GM21825 (cell line): ENCODE results near the gene GEMIN4.
"Not testable (repeated sequence)": the region's sequence is repeated elsewhere in the genome, so short reads cannot be mapped to it uniquely, and the experiment has no call there.

Experiments
- ATAC-seq: cut with Tn5 transposase; IDR thresholded peaks from one replicate; pipeline ENCODE4 v1.9.1; 2021; ENCODE audit warnings: mild to moderate bottlenecking, moderate library complexity; ENCODE audit not compliant: unreplicated experiment

GEMIN4 gene

DNA sequence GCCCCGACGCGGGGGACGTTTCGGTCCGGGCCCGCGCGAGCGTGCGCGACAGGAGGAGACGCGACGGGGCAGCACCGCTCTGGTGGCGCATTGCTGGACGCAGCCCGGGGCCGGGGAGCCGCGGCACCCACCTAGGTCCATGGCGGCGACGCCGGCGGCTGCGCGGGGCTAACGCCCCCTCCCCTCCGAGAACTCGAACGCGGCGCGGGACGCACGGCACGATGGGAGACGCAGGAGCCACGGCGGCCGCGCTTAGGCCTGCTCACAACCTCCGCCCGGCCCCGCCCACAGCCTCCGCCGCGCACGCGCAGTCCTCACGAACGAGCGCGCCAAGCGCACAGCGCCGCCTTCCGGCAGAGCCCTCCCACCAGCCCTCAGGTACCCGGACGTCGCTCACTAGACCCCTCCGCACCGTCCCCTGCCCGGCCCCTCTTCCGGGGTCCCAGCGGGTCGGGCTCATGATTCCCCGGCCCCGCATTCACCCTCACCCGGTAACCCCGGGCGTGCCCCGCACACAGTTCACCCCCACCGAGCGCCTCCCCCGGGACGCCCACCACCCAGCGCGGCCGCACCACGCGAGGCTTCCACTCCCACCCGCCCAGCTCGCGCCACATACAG, at the start of gene GEMIN4:
TSS of gene GEMIN4 (minus strand) at position 263 of the 618 bp plus-strand sequence. CDS start at position 141, 122 bp downstream.
- peak; percentile 76 for ATAC-seq

DNA sequence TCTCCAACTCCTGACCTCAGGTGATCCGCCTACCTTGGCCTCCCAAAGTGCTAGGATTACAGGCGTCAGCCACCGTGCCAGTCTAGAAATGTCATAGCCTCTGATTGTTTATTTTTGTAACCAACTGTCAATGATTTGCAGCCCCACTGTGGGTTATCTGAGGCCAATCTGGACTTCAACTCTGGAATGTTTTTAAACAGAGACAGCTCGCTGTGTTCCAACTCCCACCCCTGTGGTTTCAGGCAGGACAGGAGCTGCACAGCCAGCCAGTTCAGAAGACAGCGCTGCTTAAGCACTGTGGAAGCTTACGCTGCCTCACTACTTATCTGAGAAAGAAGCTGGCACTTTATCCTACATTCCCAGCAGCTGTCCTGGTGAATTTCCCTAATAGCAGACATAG, 49.6 kb upstream of the GEMIN4 start:
- ATAC-seq, result no peak

DNA sequence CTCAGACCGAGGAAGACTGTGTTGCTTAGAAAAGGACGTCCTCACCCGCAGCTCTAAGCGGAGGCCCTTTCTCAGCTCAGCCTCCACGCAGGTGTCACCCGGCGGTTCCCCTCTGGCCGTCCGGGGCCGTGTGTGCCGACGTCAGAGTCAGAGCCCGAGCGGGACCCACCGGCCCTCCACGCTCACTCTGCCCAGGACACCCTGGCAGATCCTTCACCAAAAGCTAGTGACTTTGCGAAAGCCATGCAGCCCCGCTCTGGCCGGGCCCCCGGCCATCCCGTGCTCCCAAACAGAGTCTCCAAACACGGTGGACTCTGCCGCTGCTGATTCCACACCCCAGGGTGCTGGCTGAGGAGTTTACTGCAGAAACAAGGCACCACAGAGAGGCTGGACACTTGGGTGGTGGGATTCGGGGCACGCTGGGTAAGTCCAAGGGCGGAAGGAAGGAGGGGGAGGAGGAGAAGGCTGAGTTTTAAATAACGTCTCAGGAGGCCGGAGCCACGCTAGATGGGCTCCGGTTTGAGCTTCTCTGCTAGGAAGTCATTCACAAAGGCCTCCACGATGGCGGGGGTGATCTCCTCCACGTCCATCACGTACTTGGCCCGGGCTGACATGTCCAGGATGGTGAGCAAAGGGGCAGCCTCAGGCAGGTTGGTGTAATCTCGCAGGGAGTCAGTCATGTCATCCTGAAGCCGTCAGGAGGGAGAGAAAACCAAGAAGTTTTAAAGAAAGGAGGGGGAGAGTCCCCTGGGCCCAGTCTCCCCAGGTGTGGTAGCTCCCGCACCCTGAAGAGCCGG, 48.6 kb upstream of the GEMIN4 start:
- ATAC-seq, result no peak

GRCh38 chr17:799261-799660, 47.2 kb upstream of the GEMIN4 start:
- no peak for ATAC-seq

DNA sequence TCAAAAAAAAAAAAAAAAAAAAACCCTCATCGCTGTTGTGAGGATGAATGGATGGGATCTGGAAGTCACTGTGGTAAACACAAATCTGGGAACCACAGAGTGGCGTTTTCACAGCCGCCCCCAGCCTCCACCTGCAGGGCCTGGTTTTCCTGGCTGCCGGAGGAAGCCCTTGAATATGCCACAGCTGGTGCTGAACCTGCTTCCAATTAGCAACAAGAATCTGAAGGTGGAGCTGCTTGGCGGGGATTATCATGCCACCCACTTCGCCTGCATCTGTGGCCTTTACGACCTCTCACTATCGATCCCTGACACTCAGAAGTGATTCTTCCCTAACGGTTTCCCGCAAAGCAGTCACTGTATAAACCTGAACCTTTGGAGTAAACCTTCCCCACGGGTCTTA, 46.2 kb upstream of the GEMIN4 start:
- ATAC-seq, result no peak

GRCh38 chr17:797236-797840, 45.3 kb upstream of the GEMIN4 start:
- no peak for ATAC-seq

GRCh38 chr17:796609-797008, 44.5 kb upstream of the GEMIN4 start:
- ATAC-seq, result no peak

- no peak for ATAC-seq
These were observed 43.7 kb upstream of the GEMIN4 start for GRCh38 chr17:795721-796120.

GRCh38 chr17:795276-795675, 43.2 kb upstream of the GEMIN4 start:
- ATAC-seq, result no peak

- no peak for ATAC-seq
These were observed 42.8 kb upstream of the GEMIN4 start for GRCh38 chr17:794876-795275.

DNA sequence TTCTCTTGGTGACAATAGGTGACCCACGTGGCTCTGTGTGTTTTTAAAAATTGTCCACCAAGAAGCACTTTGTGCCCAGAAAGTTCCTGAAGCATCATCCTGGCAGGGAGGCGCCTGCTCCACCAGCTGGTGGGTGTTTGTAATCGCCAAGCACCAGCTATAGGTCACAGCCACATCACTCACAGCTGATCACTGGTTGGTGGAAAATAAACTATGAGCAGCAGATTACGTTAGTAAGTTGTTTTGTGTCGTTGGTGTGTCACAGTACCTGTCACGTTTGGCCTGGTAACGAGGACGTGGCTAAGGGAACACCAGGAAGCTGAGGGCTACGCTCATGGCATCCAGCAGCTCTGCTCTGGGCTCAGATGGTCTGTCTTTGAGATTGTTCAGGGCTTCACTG, 40.2 kb upstream of the GEMIN4 start:
- ATAC-seq, result no peak

GRCh38 chr17:791829-792228, 39.8 kb upstream of the GEMIN4 start:
- no peak for ATAC-seq

GRCh38 chr17:790874-791247, 38.8 kb upstream of the GEMIN4 start:
- ATAC-seq, result not testable (repeated sequence)

DNA sequence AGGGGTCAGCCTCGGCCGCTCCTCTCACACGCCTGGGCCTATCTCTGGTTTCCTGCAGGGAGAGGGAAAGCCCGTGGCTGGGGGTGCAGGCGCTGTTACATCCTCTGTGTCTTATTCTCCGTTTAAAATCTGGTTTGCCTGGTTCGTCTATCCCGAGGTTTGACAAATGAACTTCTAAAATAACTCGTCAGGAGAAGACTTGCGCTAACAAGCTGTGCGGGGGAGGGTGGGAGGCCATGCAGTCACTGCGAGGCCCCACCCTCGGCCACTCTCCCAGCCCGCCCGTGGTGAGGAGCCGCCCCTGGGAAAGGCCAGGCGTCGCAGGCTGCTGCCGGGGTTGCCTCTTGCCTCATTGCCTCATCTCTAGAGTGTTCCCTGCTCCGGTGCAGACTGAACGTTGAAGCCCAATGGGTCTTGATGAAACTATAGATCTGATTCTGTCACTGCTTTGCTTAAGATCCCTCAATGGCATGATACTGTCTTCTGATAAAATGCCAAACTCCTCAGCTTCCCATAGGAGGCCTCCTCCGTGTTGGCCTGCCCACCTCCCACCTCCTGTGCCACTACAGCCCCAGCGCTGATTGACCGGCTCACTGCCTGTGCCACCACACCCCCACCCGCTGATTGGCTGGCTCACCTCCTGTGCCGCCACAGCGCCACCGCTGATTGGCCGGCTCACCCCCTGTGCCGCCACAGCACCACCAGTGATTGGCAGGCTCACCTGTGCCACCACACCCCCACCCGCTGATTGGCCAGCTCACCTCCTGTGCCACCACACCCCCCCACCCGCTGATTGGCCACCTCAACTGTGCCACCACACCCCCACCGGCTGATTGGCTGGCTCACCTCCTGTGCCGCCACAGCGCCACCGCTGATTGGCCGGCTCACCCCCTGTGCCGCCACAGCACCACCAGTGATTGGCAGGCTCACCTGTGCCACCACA, 38.1 kb upstream of the GEMIN4 start:
- ATAC-seq, result not testable (repeated sequence)

GRCh38 chr17:789160-789840, 37.2 kb upstream of the GEMIN4 start:
- no peak for ATAC-seq

GRCh38 chr17:788551-788950, 36.5 kb upstream of the GEMIN4 start:
- ATAC-seq, result no peak

- no peak for ATAC-seq
These were observed 35.7 kb upstream of the GEMIN4 start for GRCh38 chr17:787641-788221.

- not testable (repeated sequence) for ATAC-seq
These were observed 33.8 kb upstream of the GEMIN4 start for GRCh38 chr17:785901-786300.

DNA sequence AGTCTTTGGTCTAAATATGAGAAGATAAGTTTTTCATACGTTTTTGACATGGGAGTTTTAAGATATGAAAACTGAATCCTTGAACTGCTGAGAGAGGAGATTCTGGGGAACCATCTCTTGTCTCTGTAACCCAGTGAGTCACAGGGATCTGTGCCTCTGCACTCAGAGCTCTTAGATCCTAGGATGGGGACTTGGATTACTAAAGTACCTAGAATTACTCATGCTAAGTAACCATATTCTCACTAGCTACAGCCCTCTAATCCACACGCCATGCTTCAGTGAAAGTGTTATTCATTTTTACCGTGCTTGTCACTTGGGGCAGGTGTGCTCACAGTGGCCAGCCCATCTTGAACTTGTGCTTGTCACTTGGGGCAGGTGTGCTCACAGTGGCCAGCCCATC, 32.1 kb upstream of the GEMIN4 start:
- ATAC-seq, result no peak
